K562 (cell line): ENCODE results near the gene PLEKHG3. TPM values are rescaled to one million over a fixed set of nuclear protein-coding genes. Genes with fewer than 3 reads are reported as not detected.

Experiments
- ATAC-seq: fragments of 200-7000 bp; cut with Tn5 transposase; 3 replicates; pipeline ENCODE4 v1.9.1; 2020; ENCODE audit warnings: moderate library complexity
- BruUV-seq: library from RNA; stranded (reverse); fragments of 400-500 nt; replicated peaks from 2 replicates; lab custom pipeline; 2021; lab: Mats Ljungman, UMichigan
- CTCF ChIA-PET: fragments of 300-600 bp; formaldehyde crosslinking; extraction: SDS; loops from one replicate; lab custom pipeline; 2021; ENCODE audit warnings: low intra/inter-chr PET ratio; lab: Yijun Ruan, JAX
- POLR2A ChIA-PET: fragments of 300-600, 350-650 bp; sonication (Branson Sonifier 250); formaldehyde crosslinking; extraction: SDS; loops from one replicate; lab custom pipeline; 2021; ENCODE audit warnings: antibody characterized with exemption, inconsistent platforms; lab: Yijun Ruan, JAX
- DNase-seq, 4 experiments: peaks; one replicate each; pipeline versions ENCODE4 v3.0.0 to v3.0.0-alpha.2; 2011 to 2018; ENCODE audit warnings: low spot score in 3 of 4, mixed read lengths in 3 of 4; ENCODE audit errors: extremely low read depth in 1 of 4
- FAIRE-seq: peaks from 2 replicates; lab custom pipeline; 2011; peaks lifted over from hg19 to GRCh38; lab: Jason Lieb, UNC
- H2AFZ ChIP-seq: 2 replicates; pipeline ENCODE4 v1.6.0; 2011; ENCODE audit warnings: low read depth, low read length, control low read depth, inconsistent platforms
- H3K27ac ChIP-seq: fragments of 200-600 bp; 3 replicates; pipeline ENCODE4 v1.8.0; 2011; ENCODE audit warnings: low read depth, mild to moderate bottlenecking, control low read depth, inconsistent platforms, low read length, moderate library complexity, mixed read lengths; ENCODE audit errors: extremely low read depth
- H3K27me3 ChIP-seq, 2 experiments: fragments of 300-600 bp in 1 of 2; 2 replicates in 1 of 2; 3 replicates in 1 of 2; pipeline versions ENCODE4 v1.6.0 to v1.8.0; 2011; ENCODE audit warnings: inconsistent platforms in 2 of 2, low read length in 2 of 2, mild to moderate bottlenecking in 1 of 2, mixed read lengths in 1 of 2, moderate library complexity in 1 of 2; ENCODE audit not compliant: control insufficient read depth in 2 of 2, insufficient read depth in 2 of 2
- H3K36me3 ChIP-seq: fragments of 300-600 bp; 3 replicates; pipeline ENCODE4 v1.8.0; 2011; ENCODE audit warnings: mild to moderate bottlenecking, low read length, inconsistent platforms; ENCODE audit not compliant: control insufficient read depth, insufficient read depth
- H3K4me1 ChIP-seq, 2 experiments: fragments of 200-600 bp in 1 of 2; replicated peaks in 1 of 2; 2 replicates in 1 of 2; 3 replicates in 1 of 2; pipeline versions ENCODE4 v1.5.1 to v1.8.0; 2011; ENCODE audit warnings: inconsistent platforms in 2 of 2, low read length in 2 of 2, mild to moderate bottlenecking in 1 of 2, mixed read lengths in 1 of 2, moderate library complexity in 1 of 2; ENCODE audit not compliant: control insufficient read depth in 2 of 2, insufficient read depth in 2 of 2
- H3K4me2 ChIP-seq: 2 replicates; pipeline ENCODE4 v1.6.1; 2011; ENCODE audit warnings: low read length, control low read depth, inconsistent platforms, mixed read lengths; ENCODE audit not compliant: insufficient read depth
- H3K4me3 ChIP-seq: fragments of 200-600 bp; sonication (generic), shearing (Covaris generic); 2 replicates; pipeline ENCODE4 v1.5.1; 2016; ENCODE audit warnings: control low read depth, inconsistent platforms
- H3K79me2 ChIP-seq: fragments of 200-600 bp; 3 replicates; pipeline ENCODE4 v1.8.0; 2011; ENCODE audit warnings: low read length, inconsistent platforms; ENCODE audit not compliant: control insufficient read depth, insufficient read depth
- H3K9ac ChIP-seq, 2 experiments: 2 replicates each; pipeline versions ENCODE4 v1.6.0 to v1.6.1; 2011; ENCODE audit warnings: low read depth in 2 of 2, low read length in 2 of 2, control low read depth in 1 of 2, inconsistent platforms in 1 of 2, mild to moderate bottlenecking in 1 of 2, mixed read lengths in 1 of 2; ENCODE audit not compliant: insufficient read depth in 1 of 2
- H3K9me1 ChIP-seq: one replicate; pipeline ENCODE4 v1.6.0; 2011; ENCODE audit warnings: inconsistent platforms, mild to moderate bottlenecking, low read length, moderate library complexity; ENCODE audit not compliant: control insufficient read depth, insufficient read depth
- H3K9me3 ChIP-seq: replicated peaks from 2 replicates; pipeline ENCODE4 v1.5.1; 2011; ENCODE audit warnings: low read depth, low read length, inconsistent platforms; ENCODE audit not compliant: control insufficient read depth, insufficient read depth
- H4K20me1 ChIP-seq: replicated peaks from 2 replicates; pipeline ENCODE4 v1.6.1; 2011; ENCODE audit warnings: low read length, inconsistent platforms, mixed read lengths; ENCODE audit not compliant: control insufficient read depth, insufficient read depth
- ARID2 ChIP-seq: fragments of 450-650 bp; IDR thresholded peaks from 2 replicates; pipeline ENCODE4 v1.6.1; 2017; ENCODE audit warnings: antibody characterized with exemption, mild to moderate bottlenecking
- CHCHD3 ChIP-seq: fragments of 250-450 bp; sonication (Bioruptor Pico); IDR thresholded peaks from 2 replicates; pipeline ENCODE4 v2.1.2; 2022; ENCODE audit warnings: mild to moderate bottlenecking
- FOXK1 ChIP-seq: sonication (generic); formaldehyde crosslinking; IDR thresholded peaks from 2 replicates; pipeline ENCODE4 v1.8.0; 2022; ENCODE audit warnings: missing genetic modification reagents, mild to moderate bottlenecking, borderline replicate concordance
- HEY1 ChIP-seq: fragments of 250-450 bp; sonication (Bioruptor Pico); IDR thresholded peaks from 2 replicates; pipeline ENCODE4 v1.5.0; 2020; ENCODE audit warnings: mild to moderate bottlenecking, moderate library complexity, borderline replicate concordance
- NCOA2 ChIP-seq, 2 experiments: fragments of 450-650 bp; IDR thresholded peaks; 2 replicates each; pipeline ENCODE4 v1.6.1; 2018; ENCODE audit warnings: mild to moderate bottlenecking in 2 of 2, moderate library complexity in 1 of 2; ENCODE audit not compliant: partially characterized antibody in 2 of 2
- POLR2B ChIP-seq: fragments of 450-650 bp; IDR thresholded peaks from 2 replicates; pipeline ENCODE4 v1.6.1; 2018; ENCODE audit warnings: low read depth; ENCODE audit not compliant: partially characterized antibody
- RBM17 ChIP-seq: fragments of 200-400 bp; formaldehyde crosslinking; IDR thresholded peaks from 2 replicates; pipeline ENCODE4 v1.6.1; 2017; ENCODE audit warnings: low read depth, mild to moderate bottlenecking, low read length, borderline replicate concordance
- SRSF7 ChIP-seq: fragments of 200-400 bp; formaldehyde crosslinking; optimal IDR thresholded peaks from 2 replicates; pipeline ENCODE3; 2017; ENCODE audit warnings: mild to moderate bottlenecking, low read depth, low read length
- STAT5B ChIP-seq: fragments of 250-450 bp; sonication (Bioruptor Pico); IDR thresholded peaks from 2 replicates; pipeline ENCODE4 v1.8.0; 2021; ENCODE audit warnings: mild to moderate bottlenecking, inconsistent platforms
- TCFL5 ChIP-seq: fragments of 250-450 bp; sonication (Bioruptor Pico); conservative IDR thresholded peaks from 2 replicates; pipeline ENCODE4 v1.6.1; 2021; ENCODE audit warnings: mild to moderate bottlenecking, moderate library complexity, matching md5 sums
- XRCC4 ChIP-seq: IDR thresholded peaks from one replicate; pipeline ENCODE4 v1.6.1; 2011; ENCODE audit not compliant: insufficient read depth, insufficient read length; ENCODE audit errors: extremely low read depth
- ZNF3 ChIP-seq: fragments of 250-450 bp; sonication (Bioruptor Pico); IDR thresholded peaks from 2 replicates; pipeline ENCODE4 v1.5.0; 2021; ENCODE audit warnings: mild to moderate bottlenecking, moderate library complexity
- WGBS: fragments of 100-300 bp; shearing (Covaris generic); methylation state at CpG from one replicate; pipeline ENCODE4 v1.1.6; 2016; ENCODE audit warnings: low coverage, mixed read lengths; ENCODE audit not compliant: insufficient coverage; ENCODE audit errors: missing lambda C conversion rate; 5-methylcytosine and 5-hydroxymethylcytosine counted together
- in situ Hi-C: fragments of 300-500 bp; cut with MboI; formaldehyde crosslinking; loops from 4 replicates; pipeline ENCODE4 v1.15.0; 2018; ENCODE audit warnings: inconsistent platforms, mixed read lengths
- intact Hi-C: fragments of 100-400 bp; cut with micrococcal nuclease; formaldehyde crosslinking; loops from 2 replicates; pipeline ENCODE4 v1.14.2; 2022
- polyA plus RNA-seq, 8 experiments: library from polyadenylated mRNA; depleted of rRNA in 4 of 8; stranded (reverse) in 5 of 8; unstranded in 3 of 8; fragments of >200 nt; fragmentation: Nextera tagmentation in 2 of 8; fragmentation: Illumina TruSeq in 1 of 8; extraction: Ambion mirVana in 2 of 8; extraction: Trizol in 1 of 8; gene quantifications; 2 replicates each; pipeline versions ENCODE4 v1.2.1 to v1.2.3, GENCODE V29; 2011 to 2014; ENCODE audit warnings: inconsistent platforms in 1 of 8, missing spikeins in 1 of 8
- total RNA-seq, 7 experiments: library from RNA; depleted of rRNA in 6 of 7; stranded (reverse); fragments of >200 nt in 6 of 7; fragmentation: Illumina TruSeq in 2 of 7; extraction: Trizol in 2 of 7; gene quantifications; 2 replicates each; pipeline versions ENCODE4 v1.2.1 to v1.2.3, GENCODE V29; 2011 to 2021; ENCODE audit warnings: low replicate concordance in 1 of 7
- TF ChIP-seq, protein P1 (sequence below): conservative IDR thresholded peaks from 2 replicates; pipeline ENCODE4 v1.6.1; 2011; ENCODE audit warnings: low read depth, mild to moderate bottlenecking, low read length; ENCODE audit not compliant: control insufficient read depth
- TF ChIP-seq, protein P2 (sequence below): fragments of 250-450 bp; sonication (Bioruptor Pico); IDR thresholded peaks from 2 replicates; pipeline ENCODE4 v1.9.0; 2021; ENCODE audit warnings: mild to moderate bottlenecking, inconsistent platforms
- TF ChIP-seq, protein P3 (sequence below), 2 experiments: IDR thresholded peaks; 2 replicates each; pipeline ENCODE4 v1.6.1; 2012; ENCODE audit warnings: improper control_type of control experiment in 2 of 2, low read depth in 2 of 2, low read length in 2 of 2, borderline replicate concordance in 1 of 2

Gene PLEKHG3
- total and polyA plus RNA-seq, 9 of the 15 experiments (the other 6 are each of a cell fraction or from before 2014, with no cell fraction given), result 0.04 to 0.16 TPM; not detected in 7

DNA sequence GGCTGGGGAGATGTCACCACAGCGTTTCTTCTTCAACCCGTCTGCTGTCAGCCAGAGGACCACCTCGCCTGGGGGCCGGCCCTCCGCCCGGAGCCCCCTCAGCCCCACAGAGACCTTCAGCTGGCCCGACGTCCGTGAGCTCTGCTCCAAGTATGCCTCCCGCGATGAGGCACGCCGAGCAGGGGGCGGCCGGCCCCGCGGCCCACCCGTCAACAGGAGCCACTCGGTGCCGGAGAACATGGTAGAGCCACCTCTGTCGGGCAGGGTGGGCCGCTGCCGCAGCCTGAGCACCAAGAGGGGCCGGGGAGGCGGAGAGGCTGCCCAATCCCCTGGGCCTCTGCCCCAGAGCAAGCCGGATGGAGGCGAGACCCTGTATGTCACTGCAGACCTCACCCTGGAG, 38.8 kb downstream of the PLEKHG3 start:
- H3K4me3 ChIP-seq, result no peak overlapping the region
- H3K36me3 ChIP-seq, result no peaks in the 10 kb centered on the region
- no peak overlapping the region for H3K9ac ChIP-seq
- BruUV-seq, result no TSS peak
- DNase-seq (no peak), ATAC-seq (no peak), FAIRE-seq (no peak)
- H3K79me2 ChIP-seq, result no peaks in the 10 kb centered on the region
- H3K27me3 ChIP-seq, result peaks cover 12 to 88% of the 10 kb centered on the region in 2 experiments
- CTCF ChIA-PET, result no interaction called here
- H2AFZ ChIP-seq, result no peak overlapping the region
- intact Hi-C loops (no loop called here), in situ Hi-C loops (no loop called here)
- H4K20me1 ChIP-seq, result no peaks in the 10 kb centered on the region; the same call in 1 of the 2 replicates
- no peaks in the 10 kb centered on the region for H3K9me1 ChIP-seq
- H3K9me3 ChIP-seq, result no peaks in the 10 kb centered on the region
- POLR2A ChIA-PET, result interaction anchor here (0.6 kb wide), 1 partner anchor 497 kb away, joined by 4 read pairs; no protein-coding TSS in a partner anchor
- H3K4me2 ChIP-seq, result no peak overlapping the region
- WGBS, result 0% methylated on average over 6 of the region's 27 CpGs
- no peaks in the 10 kb centered on the region; a peak in 1 of 5 replicates for H3K4me1 ChIP-seq
- H3K27ac ChIP-seq, result no peak overlapping the region
- TF ChIP-seq, protein P1, sequence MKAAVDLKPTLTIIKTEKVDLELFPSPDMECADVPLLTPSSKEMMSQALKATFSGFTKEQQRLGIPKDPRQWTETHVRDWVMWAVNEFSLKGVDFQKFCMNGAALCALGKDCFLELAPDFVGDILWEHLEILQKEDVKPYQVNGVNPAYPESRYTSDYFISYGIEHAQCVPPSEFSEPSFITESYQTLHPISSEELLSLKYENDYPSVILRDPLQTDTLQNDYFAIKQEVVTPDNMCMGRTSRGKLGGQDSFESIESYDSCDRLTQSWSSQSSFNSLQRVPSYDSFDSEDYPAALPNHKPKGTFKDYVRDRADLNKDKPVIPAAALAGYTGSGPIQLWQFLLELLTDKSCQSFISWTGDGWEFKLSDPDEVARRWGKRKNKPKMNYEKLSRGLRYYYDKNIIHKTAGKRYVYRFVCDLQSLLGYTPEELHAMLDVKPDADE, result no peak
- no peak for TF ChIP-seq FOXK1 (CRISPR knock-in tag)
- TF ChIP-seq HEY1 (CRISPR knock-in tag), result no peak
- TF ChIP-seq POLR2B, result no peak
- TF ChIP-seq SRSF7, result no peak
- no peak for TF ChIP-seq CHCHD3 (CRISPR knock-in tag)
- TF ChIP-seq STAT5B (CRISPR knock-in tag), result no peak
- TF ChIP-seq ARID2, result no peak
- TF ChIP-seq XRCC4, result no peak
- no peak for TF ChIP-seq RBM17
- TF ChIP-seq, protein P2, sequence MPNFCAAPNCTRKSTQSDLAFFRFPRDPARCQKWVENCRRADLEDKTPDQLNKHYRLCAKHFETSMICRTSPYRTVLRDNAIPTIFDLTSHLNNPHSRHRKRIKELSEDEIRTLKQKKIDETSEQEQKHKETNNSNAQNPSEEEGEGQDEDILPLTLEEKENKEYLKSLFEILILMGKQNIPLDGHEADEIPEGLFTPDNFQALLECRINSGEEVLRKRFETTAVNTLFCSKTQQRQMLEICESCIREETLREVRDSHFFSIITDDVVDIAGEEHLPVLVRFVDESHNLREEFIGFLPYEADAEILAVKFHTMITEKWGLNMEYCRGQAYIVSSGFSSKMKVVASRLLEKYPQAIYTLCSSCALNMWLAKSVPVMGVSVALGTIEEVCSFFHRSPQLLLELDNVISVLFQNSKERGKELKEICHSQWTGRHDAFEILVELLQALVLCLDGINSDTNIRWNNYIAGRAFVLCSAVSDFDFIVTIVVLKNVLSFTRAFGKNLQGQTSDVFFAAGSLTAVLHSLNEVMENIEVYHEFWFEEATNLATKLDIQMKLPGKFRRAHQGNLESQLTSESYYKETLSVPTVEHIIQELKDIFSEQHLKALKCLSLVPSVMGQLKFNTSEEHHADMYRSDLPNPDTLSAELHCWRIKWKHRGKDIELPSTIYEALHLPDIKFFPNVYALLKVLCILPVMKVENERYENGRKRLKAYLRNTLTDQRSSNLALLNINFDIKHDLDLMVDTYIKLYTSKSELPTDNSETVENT (CRISPR knock-in tag), result no peak
- no peak for TF ChIP-seq NCOA2 (IDR thresholded peaks at IDR 0.05; ENCODE audit: partially characterized antibody in 2 of 2)
- TF ChIP-seq TCFL5 (CRISPR knock-in tag), result no peak
- TF ChIP-seq ZNF3 (CRISPR knock-in tag), result no peak
- TF ChIP-seq, protein P3, sequence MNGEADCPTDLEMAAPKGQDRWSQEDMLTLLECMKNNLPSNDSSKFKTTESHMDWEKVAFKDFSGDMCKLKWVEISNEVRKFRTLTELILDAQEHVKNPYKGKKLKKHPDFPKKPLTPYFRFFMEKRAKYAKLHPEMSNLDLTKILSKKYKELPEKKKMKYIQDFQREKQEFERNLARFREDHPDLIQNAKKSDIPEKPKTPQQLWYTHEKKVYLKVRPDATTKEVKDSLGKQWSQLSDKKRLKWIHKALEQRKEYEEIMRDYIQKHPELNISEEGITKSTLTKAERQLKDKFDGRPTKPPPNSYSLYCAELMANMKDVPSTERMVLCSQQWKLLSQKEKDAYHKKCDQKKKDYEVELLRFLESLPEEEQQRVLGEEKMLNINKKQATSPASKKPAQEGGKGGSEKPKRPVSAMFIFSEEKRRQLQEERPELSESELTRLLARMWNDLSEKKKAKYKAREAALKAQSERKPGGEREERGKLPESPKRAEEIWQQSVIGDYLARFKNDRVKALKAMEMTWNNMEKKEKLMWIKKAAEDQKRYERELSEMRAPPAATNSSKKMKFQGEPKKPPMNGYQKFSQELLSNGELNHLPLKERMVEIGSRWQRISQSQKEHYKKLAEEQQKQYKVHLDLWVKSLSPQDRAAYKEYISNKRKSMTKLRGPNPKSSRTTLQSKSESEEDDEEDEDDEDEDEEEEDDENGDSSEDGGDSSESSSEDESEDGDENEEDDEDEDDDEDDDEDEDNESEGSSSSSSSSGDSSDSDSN (IDR thresholded peaks at IDR 0.05; ENCODE audit: borderline replicate concordance in 1 of 2, low read depth in 2 of 2, low read length in 2 of 2), result no peak
